H1 (cell line): ENCODE results near the gene MPP2. TPM values are rescaled to one million over a fixed set of nuclear protein-coding genes. Genes with fewer than 3 reads are reported as not detected.
A peak's percentile ranks its signal among the peaks of the same experiment; 100 is the strongest.

Source experiments
- CHD7 ChIP-seq: fragments of 300-600 bp; sonication (generic); IDR thresholded peaks from 2 replicates; pipeline ENCODE4 v1.7.1; 2012; ENCODE audit warnings: low read length, moderate library complexity, mild to moderate bottlenecking, inconsistent platforms; ENCODE audit not compliant: insufficient replicate concordance
- CTCF ChIP-seq, 3 experiments: IDR thresholded peaks; 1 replicate in 2 of 3; 2 replicates in 1 of 3; pipeline versions ENCODE4 v1.5.1 to v1.6.1; 2011; ENCODE audit warnings: low read length in 3 of 3, mild to moderate bottlenecking in 3 of 3, inconsistent platforms in 2 of 3, low read depth in 1 of 3, moderate library complexity in 1 of 3; ENCODE audit not compliant: insufficient read depth in 1 of 3; ENCODE audit errors: control extremely low read depth in 1 of 3
- MAX ChIP-seq: IDR thresholded peaks from 2 replicates; pipeline ENCODE4 v1.6.1; 2012; ENCODE audit warnings: inconsistent platforms
- TBP ChIP-seq: IDR thresholded peaks from 2 replicates; pipeline ENCODE4 v1.6.1; 2011; ENCODE audit warnings: low read depth, low read length, improper control_type of control experiment
- polyA plus RNA-seq, 7 experiments: library from polyadenylated mRNA; depleted of rRNA in 3 of 7; stranded (reverse) in 5 of 7; unstranded in 2 of 7; fragments of >200 nt in 5 of 7; fragments of 200-250 nt in 2 of 7; gene quantifications; 1 replicate in 5 of 7; 2 replicates in 1 of 7; 4 replicates in 1 of 7; pipeline versions ENCODE4 v1.2.1 to v1.2.3, GENCODE V29; 2011 to 2013; ENCODE audit warnings: missing spikeins in 2 of 7, mixed read lengths in 2 of 7
- total RNA-seq: library from RNA; stranded (reverse); fragmentation: NEBNext Ultra II Directional; extraction: Animal tissue kit (Norgen Biotek cat#: 25700); gene quantifications from 2 replicates; pipeline ENCODE4 v1.2.1, GENCODE V29; 2021

MPP2 gene
- total and polyA plus RNA-seq, 2 of the 8 experiments (the other 6 are each of a cell fraction or from before 2014, with no cell fraction given), result 30.9 to 34.1 TPM

GRCh38 chr17:43917348-43918025 lies 10.2 kb upstream of the MPP2 start (continued):
- TF ChIP-seq CHD7, result no peak
- peak; percentile 80 for TF ChIP-seq MAX
- TF ChIP-seq TBP, result 0 out of 2 replicates have a peak, but pooled peaks have one; percentile 18
- peak; percentile 74 to 81 (median 79) for TF ChIP-seq CTCF (IDR thresholded peaks at IDR 0.05; ENCODE audit: control extremely low read depth in 1 of 3, insufficient read depth in 1 of 3, low read depth in 1 of 3, low read length in 3 of 3)
- TF ChIP-seq, all 59 proteins: peak for 9
